ENCODE measurements around the gene FAM169A. TPM values are rescaled to one million over a fixed set of nuclear protein-coding genes. Genes with fewer than 3 reads are reported as not detected.

Gene FAM169A
- total and polyA plus RNA-seq, 2 donors (not counting 3 experiments of a cell fraction or from before 2014, with no cell fraction given) = 0.06 to 0.62 TPM

GRCh38 chr5:74853256-74853655 lies 12.9 kb downstream of the FAM169A start:
- Histone ChIP-seq H3K9me1 (replicated peaks; ENCODE audit: control insufficient read depth, extremely low read depth, insufficient read depth, low read length) (no peaks in the 10 kb centered on the region), H3K27ac (ENCODE audit: insufficient read depth, low read depth, low read length) (no peak overlapping the region), H3K4me2 (ENCODE audit: insufficient read depth, low read length) (no peak overlapping the region), H4K20me1 (replicated peaks; ENCODE audit: control insufficient read depth, extremely low read depth, insufficient read depth, low read length) (no peaks in the 10 kb centered on the region), H3K9ac (replicated peaks; ENCODE audit: extremely low read depth, insufficient read depth, low read length) (no peak overlapping the region), H3K79me2 (ENCODE audit: control insufficient read depth, insufficient read depth, low read length) (no peaks in the 10 kb centered on the region), H3K36me3 (ENCODE audit: control insufficient read depth in 2 of 2, extremely low read depth in 1 of 2, insufficient read depth in 2 of 2, low read length in 2 of 2) (no peaks in the 10 kb centered on the region), H3K27me3 (ENCODE audit: control insufficient read depth in 2 of 2, insufficient read depth in 2 of 2, low read length in 2 of 2) (no peaks in the 10 kb centered on the region), H2AFZ (ENCODE audit: low read depth, low read length) (no peak overlapping the region), H3K4me1 (ENCODE audit: control insufficient read depth, extremely low read depth, insufficient read depth, low read length) (no peaks in the 10 kb centered on the region), H3K9me3 (replicated peaks; ENCODE audit: control insufficient read depth, insufficient read depth, low read length) (no peaks in the 10 kb centered on the region), H3K4me3 (replicated peaks in 1 of 3; ENCODE audit: insufficient read depth in 1 of 3, low read depth in 1 of 3, low read length in 3 of 3) (no peak overlapping the region)
- BruUV-seq (replicated peaks) = no TSS peak
- ChIA-PET POLR2A (no interaction called here), CTCF (no interaction called here)
- dilution Hi-C loops (cut with MboI; ENCODE audit: extremely low pct_ligation_motif_present, low sequenced_read_pairs) (no loop called here), intact Hi-C loops (cut with micrococcal nuclease) (no loop called here)
- no peak for TF ChIP-seq MYC (IDR thresholded peaks at IDR 0.05; ENCODE audit: low read depth, low read length)
- no peak for TF ChIP-seq GATA2 (IDR thresholded peaks at IDR 0.05; ENCODE audit: insufficient read depth, insufficient read length, low read depth, low read length)
- TF ChIP-seq MAX (IDR thresholded peaks at IDR 0.05; ENCODE audit: insufficient read depth, insufficient read length) = no peak
- TF ChIP-seq CTCF (IDR thresholded peaks at IDR 0.05; ENCODE audit: extremely low read depth in 1 of 2, insufficient read depth in 1 of 2, low read depth in 1 of 2, low read length in 2 of 2) = no peak
- no peak for TF ChIP-seq JUN (IDR thresholded peaks at IDR 0.05; ENCODE audit: borderline replicate concordance, insufficient read depth, insufficient read length, low read depth)
- no peak for TF ChIP-seq POLR2AphosphoS5 (IDR thresholded peaks at IDR 0.05; ENCODE audit: insufficient read depth, low read depth, low read length)
- TF ChIP-seq EZH2 (IDR thresholded peaks at IDR 0.05; ENCODE audit: borderline replicate concordance, low read depth, low read length, severe bottlenecking) = no peak
- TF ChIP-seq FOS (IDR thresholded peaks at IDR 0.05; ENCODE audit: borderline replicate concordance, insufficient read depth, low read length) = no peak
- no peak for TF ChIP-seq POLR2A (IDR thresholded peaks at IDR 0.05; ENCODE audit: low read depth, low read length)
- FAIRE-seq (no peak), DNase-seq (ENCODE audit: low read depth, low spot score) (no peak)
